ENCODE measurements around the gene SLC27A4. TPM values are rescaled to one million over a fixed set of nuclear protein-coding genes. Genes with fewer than 3 reads are reported as not detected.
A peak's percentile ranks its signal among the peaks of the same experiment; 100 is the strongest.

The SLC27A4 gene
- total RNA-seq, 4 donors from 2014 or later: 10.9 to 30.4 (median 26.1) TPM

- peak; percentile 50 to 64 for ATAC-seq
- H3K27me3 ChIP-seq: no peaks in the 10 kb centered on the region
- H3K36me3 ChIP-seq: peaks cover 0 to 33% of the 10 kb centered on the region in 2 donors
- peaks cover 5 to 15% of the 10 kb centered on the region in 2 donors for H3K4me1 ChIP-seq
- H3K9me3 ChIP-seq: no peaks in the 10 kb centered on the region
- in situ Hi-C loops (cut with MboI; ENCODE audit: low sequenced_read_pairs in 4 of 4) (loop anchor here in 1 of 4 donors (25.0 kb wide), 1 partner anchor 154 kb away; the partner anchor contains the start of gene CIZ1), intact Hi-C loops (cut with DNase I; ENCODE audit: low total_unique reads) (loop anchor here (1.0 kb wide), 2 partner anchors 19 to 46 kb away; partner anchors contain the start of genes COQ4 and TRUB2)
- TF ChIP-seq CTCF (IDR thresholded peaks at IDR 0.05 in 4 of 5, conservative IDR thresholded peaks at IDR 0.05 in 1 of 5) (no peak), POLR2A (IDR thresholded peaks at IDR 0.05) (no peak)
- DNase-seq: peak in 1 of 2 donors; percentile 4
- H3K4me3 ChIP-seq: peak overlapping the region; percentile 79 to 93 (median 89)
- H3K27ac ChIP-seq: peak overlapping the region; percentile 73 to 89 (median 80)
Measured at GRCh38 chr9:128340691-128341434, 536 bp downstream of the SLC27A4 start.

DNA sequence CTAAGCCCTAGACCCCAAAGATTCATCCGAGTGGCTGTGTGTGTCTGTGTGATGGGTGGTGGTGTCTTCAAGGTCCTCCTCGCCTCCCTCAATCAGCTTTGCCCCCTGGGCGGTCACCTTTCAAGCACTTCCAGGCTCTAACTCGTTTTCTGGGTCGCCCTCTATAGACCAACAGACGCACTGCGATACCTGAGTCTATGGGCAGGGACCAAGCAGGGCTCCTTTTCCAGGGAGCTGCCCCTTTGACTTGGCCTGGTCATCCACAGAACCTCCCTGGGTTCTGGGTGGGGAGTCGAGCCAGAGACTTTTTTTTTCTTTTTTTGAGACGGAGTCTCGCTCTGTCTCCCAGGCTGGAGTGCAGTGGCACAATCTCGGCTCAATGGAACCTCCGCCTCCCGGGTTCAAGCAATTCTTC lies 1.1 kb downstream of the SLC27A4 start:
- Histone ChIP-seq H3K36me3 (peaks cover 0 to 39% of the 10 kb centered on the region in 2 donors), H3K9me3 (no peaks in the 10 kb centered on the region), H3K4me1 (peaks cover 5 to 15% of the 10 kb centered on the region in 2 donors), H3K4me3 (peak overlapping the region; percentile 79 to 93 (median 89)), H3K27ac (peak overlapping the region in 3 of 4 donors; percentile 78 to 89 (median 81)), H3K27me3 (no peaks in the 10 kb centered on the region)
- in situ Hi-C loops (cut with MboI; ENCODE audit: low sequenced_read_pairs in 4 of 4): loop anchor here in 1 of 4 donors (25.0 kb wide), 1 partner anchor 154 kb away; the partner anchor contains the start of gene CIZ1
- TF ChIP-seq POLR2A (IDR thresholded peaks at IDR 0.05): no peak
- peak in 4 of 5 experiments; percentile 24 to 63 (median 57) for TF ChIP-seq CTCF (IDR thresholded peaks at IDR 0.05 in 4 of 5, conservative IDR thresholded peaks at IDR 0.05 in 1 of 5)
- intact Hi-C loops (cut with DNase I; ENCODE audit: low total_unique reads): loop anchor here (1.0 kb wide), 1 partner anchor 46 kb away; no protein-coding TSS in a partner anchor
- DNase-seq: peak; percentile 29 to 53
- ATAC-seq: peak; percentile 60 to 64

DNA sequence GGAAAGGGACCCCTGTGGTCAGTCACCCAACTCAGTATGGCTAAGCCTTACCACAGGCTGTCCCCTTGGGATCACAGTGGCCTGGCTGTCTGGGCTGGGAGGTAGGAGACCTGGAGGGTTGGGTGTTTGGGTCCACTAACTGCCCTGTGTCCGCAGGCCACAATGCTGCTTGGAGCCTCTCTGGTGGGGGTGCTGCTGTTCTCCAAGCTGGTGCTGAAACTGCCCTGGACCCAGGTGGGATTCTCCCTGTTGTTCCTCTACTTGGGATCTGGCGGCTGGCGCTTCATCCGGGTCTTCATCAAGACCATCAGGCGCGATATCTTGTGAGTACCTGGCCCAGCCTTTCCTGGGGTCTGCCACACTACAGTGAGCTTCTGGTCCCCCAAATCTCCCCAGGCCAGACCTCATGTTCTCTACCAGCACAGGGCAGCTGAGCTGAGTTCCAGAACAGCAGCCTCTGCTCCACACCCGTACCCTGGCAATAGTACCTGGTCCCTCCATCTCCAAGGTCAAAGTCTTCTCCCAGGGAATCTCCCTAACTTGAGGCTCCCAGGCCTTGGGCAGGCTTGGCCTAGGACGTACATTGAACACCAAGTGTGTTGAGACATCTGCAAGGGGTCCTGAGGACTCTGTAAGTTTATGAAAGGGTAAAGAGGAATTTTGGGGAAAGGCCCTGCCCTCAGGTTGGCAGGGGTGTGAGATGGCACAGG lies 2.8 kb downstream of the SLC27A4 start:
- DNase-seq: no peak
- Histone ChIP-seq H3K27me3 (no peaks in the 10 kb centered on the region), H3K36me3 (peaks cover 0 to 56% of the 10 kb centered on the region in 2 donors), H3K27ac (no peak overlapping the region), H3K4me1 (peaks cover 5 to 15% of the 10 kb centered on the region in 2 donors), H3K4me3 (no peak overlapping the region), H3K9me3 (no peaks in the 10 kb centered on the region)
- TF ChIP-seq POLR2A (IDR thresholded peaks at IDR 0.05): no peak
- no peak for TF ChIP-seq CTCF (IDR thresholded peaks at IDR 0.05 in 4 of 5, conservative IDR thresholded peaks at IDR 0.05 in 1 of 5)
- intact Hi-C loops (cut with DNase I; ENCODE audit: low total_unique reads) (no loop called here), in situ Hi-C loops (cut with MboI; ENCODE audit: low sequenced_read_pairs in 4 of 4) (loop anchor here in 1 of 4 donors (25.0 kb wide), 1 partner anchor 156 kb away; the partner anchor contains the start of gene CIZ1)
- ATAC-seq: no peak

DNA sequence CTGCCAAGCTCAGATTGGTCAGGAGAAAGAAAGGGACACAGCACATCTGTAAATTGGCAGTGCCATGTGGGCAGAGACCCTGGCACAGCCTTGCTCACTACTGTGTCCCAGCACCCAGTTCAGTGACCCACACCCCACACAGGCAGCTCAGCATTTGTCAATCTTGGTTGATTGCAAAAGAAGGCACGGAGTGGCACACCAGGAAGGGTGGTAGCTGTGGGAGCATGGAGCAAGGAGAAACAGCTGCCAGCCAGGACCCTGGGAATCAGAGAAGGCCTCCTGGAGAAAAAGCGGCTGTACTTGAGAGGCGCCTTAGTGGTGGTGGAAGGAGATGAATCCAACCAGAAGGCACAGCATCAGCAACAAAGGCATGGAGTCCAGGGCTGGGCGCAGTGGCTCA lies 3.5 kb downstream of the SLC27A4 start:
- H3K4me3 ChIP-seq: no peak overlapping the region
- no peaks in the 10 kb centered on the region for H3K9me3 ChIP-seq
- H3K4me1 ChIP-seq: peaks cover 5 to 15% of the 10 kb centered on the region in 2 donors
- intact Hi-C loops (cut with DNase I; ENCODE audit: low total_unique reads) (no loop called here), in situ Hi-C loops (cut with MboI; ENCODE audit: low sequenced_read_pairs in 4 of 4) (loop anchor here in 1 of 4 donors (25.0 kb wide), 1 partner anchor 157 kb away; the partner anchor contains the start of gene CIZ1)
- peaks cover 0 to 63% of the 10 kb centered on the region in 2 donors for H3K36me3 ChIP-seq
- DNase-seq: no peak
- H3K27ac ChIP-seq: no peak overlapping the region
- no peaks in the 10 kb centered on the region for H3K27me3 ChIP-seq
- TF ChIP-seq POLR2A (IDR thresholded peaks at IDR 0.05) (no peak), CTCF (IDR thresholded peaks at IDR 0.05 in 4 of 5, conservative IDR thresholded peaks at IDR 0.05 in 1 of 5) (no peak)
- no peak for ATAC-seq

Data from gastrocnemius medialis (tissue), 4 donors.